CD4-positive, alpha-beta T cell (primary cell): ENCODE data around the gene B4GALT5. TPM values are rescaled to one million over a fixed set of nuclear protein-coding genes. Genes with fewer than 3 reads are reported as not detected.
"Not testable (repeated sequence)": the region's sequence is repeated elsewhere in the genome, so short reads cannot be mapped to it uniquely, and the experiment has no call there.

Experiments
- ATAC-seq: fragments of 200-7000 bp; cut with Tn5 transposase; one replicate; pipeline ENCODE4 v1.10.0; 2022; ENCODE audit warnings: mild to moderate bottlenecking; ENCODE audit not compliant: poor library complexity
- CTCF ChIA-PET: fragments of 350-600 bp; sonication (Branson Sonifier 250); formaldehyde crosslinking; loops from one replicate; lab custom pipeline; 2021; ENCODE audit warnings: antibody characterized with exemption, inconsistent platforms; lab: Charles Lee
- POLR2A ChIA-PET: fragments of 350-600 bp; sonication (Branson Sonifier 250); formaldehyde crosslinking; loops from one replicate; lab custom pipeline; 2021; ENCODE audit warnings: antibody characterized with exemption, inconsistent platforms; lab: Charles Lee
- DNase-seq, 14 experiments: peaks; one replicate each; pipeline ENCODE4 v3.0.0-alpha.2; 2013 to 2020; ENCODE audit warnings: mixed read lengths in 2 of 14
- H3K27ac ChIP-seq, 2 donors: one replicate each; pipeline versions ENCODE4 v1.5.1 to v1.7.0; 2013; ENCODE audit warnings: low read length in 2 of 2, low read depth in 1 of 2, mild to moderate bottlenecking in 1 of 2
- H3K27me3 ChIP-seq, 2 experiments: 1 replicate in 1 of 2; 2 replicates in 1 of 2; pipeline versions ENCODE4 v1.6.1 to v1.7.0; 2013; ENCODE audit warnings: low read length in 2 of 2, control low read depth in 1 of 2, mild to moderate bottlenecking in 1 of 2, moderate library complexity in 1 of 2; ENCODE audit not compliant: insufficient read depth in 2 of 2, control insufficient read depth in 1 of 2
- H3K36me3 ChIP-seq: one replicate; pipeline ENCODE4 v1.6.1; 2013; ENCODE audit warnings: low read length, control low read depth; ENCODE audit not compliant: insufficient read depth
- H3K4me1 ChIP-seq: one replicate; pipeline ENCODE4 v1.6.1; 2013; ENCODE audit warnings: low read length, control low read depth; ENCODE audit not compliant: insufficient read depth
- H3K4me3 ChIP-seq: one replicate; pipeline ENCODE4 v1.5.1; 2013; ENCODE audit warnings: mild to moderate bottlenecking, low read length, moderate library complexity
- H3K9me3 ChIP-seq, 2 experiments: 1 replicate in 1 of 2; 2 replicates in 1 of 2; pipeline versions ENCODE4 v1.6.1 to v1.7.0; 2013; ENCODE audit warnings: low read length in 2 of 2, mild to moderate bottlenecking in 2 of 2, control low read depth in 1 of 2, moderate library complexity in 1 of 2; ENCODE audit not compliant: control insufficient read depth in 1 of 2, insufficient read depth in 1 of 2
- H3K27ac Mint-ChIP-seq: one replicate; pipeline ENCODE4 v1.8.0; 2020; ENCODE audit warnings: mixed read lengths
- H3K27me3 Mint-ChIP-seq: one replicate; pipeline ENCODE4 v1.8.0; 2021; ENCODE audit warnings: mixed read lengths
- H3K36me3 Mint-ChIP-seq: one replicate; pipeline ENCODE4 v1.8.0; 2021; ENCODE audit warnings: low read depth, mixed read lengths
- H3K4me1 Mint-ChIP-seq: one replicate; pipeline ENCODE4 v1.8.0; 2021; ENCODE audit warnings: low read depth, mixed read lengths
- H3K4me3 Mint-ChIP-seq: one replicate; pipeline ENCODE4 v1.8.0; 2020; ENCODE audit warnings: mild to moderate bottlenecking, mixed read lengths
- H3K9me3 Mint-ChIP-seq: one replicate; pipeline ENCODE4 v1.8.0; 2020; ENCODE audit warnings: mixed read lengths
- CTCF ChIP-seq: fragments of 200-600 bp; IDR thresholded peaks from one replicate; pipeline ENCODE4 v1.8.0; 2022; ENCODE audit warnings: antibody characterized with exemption, mild to moderate bottlenecking
- intact Hi-C, 2 experiments: fragments of 100-400 bp; cut with DNase I in 1 of 2; cut with micrococcal nuclease in 1 of 2; formaldehyde crosslinking; loops; one replicate each; pipeline versions ENCODE4 v1.15.1 to v1.9.0; 2023 to 2025; cut with DNase I, micrococcal nuclease
- total RNA-seq, 174 experiments: library from RNA in 2 of 174; stranded (reverse) in 2 of 174; gene quantifications; one replicate each; pipeline ENCODE4 v1.2.3 and lab custom pipeline; 2021 to 2026

B4GALT5 gene
- total RNA-seq, 2 experiments from 2014 or later: 3.1 to 3.2 TPM

DNA sequence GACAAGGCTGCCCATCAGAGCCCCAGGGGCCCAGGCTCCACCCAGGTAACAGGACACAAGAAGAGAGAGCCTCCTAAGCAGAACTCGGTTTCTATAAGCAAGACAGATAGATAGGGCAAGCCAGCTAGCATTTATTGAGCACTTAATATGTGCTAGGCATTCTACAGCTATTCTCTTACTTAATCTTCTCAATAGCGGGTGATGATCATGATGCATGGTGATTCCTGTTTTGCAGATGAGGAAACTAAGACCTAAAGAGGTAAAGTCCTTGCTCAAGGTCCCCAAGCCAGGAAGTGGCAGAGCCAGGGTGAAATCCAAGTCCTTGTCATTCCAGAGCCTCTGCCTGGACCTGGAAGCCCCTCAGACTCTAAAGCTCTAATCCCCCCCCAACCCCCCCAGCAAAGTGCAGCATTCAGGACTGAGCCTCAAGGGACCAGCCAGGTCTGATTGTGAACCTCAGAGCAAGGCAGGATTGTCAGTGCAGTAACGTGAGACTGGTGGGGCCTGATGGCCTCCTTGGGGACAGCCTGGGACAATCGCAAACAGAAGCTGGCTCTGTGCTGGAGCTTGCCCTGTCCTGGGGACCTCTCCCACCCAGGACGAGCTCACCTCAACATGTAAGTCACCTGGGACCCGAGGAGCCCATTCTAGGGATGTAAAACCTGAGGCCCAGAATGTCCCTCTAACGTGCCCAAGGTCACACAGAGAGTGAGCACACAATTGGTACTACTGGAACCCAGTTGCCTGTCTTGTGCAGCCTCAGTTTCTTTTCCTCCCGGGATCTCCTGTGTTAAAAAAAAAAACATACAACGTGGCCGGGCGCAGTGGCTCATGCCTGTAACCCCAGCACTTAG is 97.3 kb downstream of the B4GALT5 start:
- ChIA-PET POLR2A (no interaction called here), CTCF (no interaction called here)
- intact Hi-C loops: loop anchor here in 1 of 2 experiments (10.0 kb wide), 1 partner anchor 108 kb away; no protein-coding TSS in a partner anchor
- Mint-ChIP-seq H3K27ac (no peak overlapping the region), H3K4me1 (no peaks in the 10 kb centered on the region), H3K9me3 (no peaks in the 10 kb centered on the region), H3K4me3 (no peak overlapping the region), H3K36me3 (no peaks in the 10 kb centered on the region), H3K27me3 (peaks cover 1% of the 10 kb centered on the region)
- peaks cover 3% of the 10 kb centered on the region for H3K4me1 ChIP-seq
- TF ChIP-seq CTCF: no peak
- no peaks in the 10 kb centered on the region for H3K27me3 ChIP-seq
- H3K4me3 ChIP-seq: no peak overlapping the region
- ATAC-seq (no peak), DNase-seq (no peak)
- H3K27ac ChIP-seq: no peak overlapping the region
- no peaks in the 10 kb centered on the region for H3K36me3 ChIP-seq
- no peaks in the 10 kb centered on the region for H3K9me3 ChIP-seq

DNA sequence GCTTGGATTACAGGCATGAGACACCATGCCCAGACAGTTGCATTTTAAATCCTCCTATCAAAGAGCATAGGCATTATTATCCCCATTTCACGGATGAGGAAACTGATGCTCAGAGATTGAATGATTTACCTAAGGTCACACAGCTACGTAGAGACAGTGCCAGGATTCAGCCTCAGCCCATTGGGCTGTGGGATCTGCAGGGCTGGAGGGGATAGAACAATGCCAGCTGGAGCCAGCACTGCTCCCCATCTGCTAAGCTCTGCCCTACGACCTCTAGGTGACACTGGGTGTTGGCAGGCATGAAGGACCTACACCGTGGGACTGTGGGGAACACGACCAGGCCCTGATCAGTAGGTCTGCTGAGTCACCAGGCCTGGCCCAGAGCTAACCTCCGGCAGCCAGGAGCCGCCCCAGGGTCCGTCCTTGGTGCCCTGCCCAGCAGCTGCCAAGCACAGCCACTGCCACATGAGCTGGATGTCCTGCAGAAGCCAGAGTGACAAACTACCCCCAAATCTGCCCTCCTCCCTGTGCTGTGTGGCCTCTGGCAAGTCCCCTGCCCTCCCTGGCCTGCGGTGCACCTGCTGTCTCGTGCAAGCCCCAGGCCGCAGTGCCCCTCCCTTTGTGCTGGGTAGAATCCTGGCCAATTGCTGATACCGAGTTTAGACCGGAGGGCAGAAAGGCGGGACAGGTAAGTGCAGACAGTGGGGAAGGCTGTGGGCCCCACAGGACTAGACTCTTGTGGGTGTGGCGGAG is 98.1 kb downstream of the B4GALT5 start:
- Mint-ChIP-seq H3K36me3 (no peaks in the 10 kb centered on the region), H3K4me1 (peaks cover 5% of the 10 kb centered on the region), H3K27me3 (no peaks in the 10 kb centered on the region), H3K4me3 (no peak overlapping the region), H3K9me3 (no peaks in the 10 kb centered on the region), H3K27ac (no peak overlapping the region)
- Histone ChIP-seq H3K36me3 (no peaks in the 10 kb centered on the region), H3K4me3 (no peak overlapping the region), H3K27ac (no peak overlapping the region), H3K9me3 (no peaks in the 10 kb centered on the region), H3K27me3 (no peaks in the 10 kb centered on the region), H3K4me1 (peaks cover 9% of the 10 kb centered on the region)
- TF ChIP-seq CTCF: no peak
- intact Hi-C loops: loop anchor here in 1 of 2 experiments (10.0 kb wide), 1 partner anchor 109 kb away; no protein-coding TSS in a partner anchor
- ATAC-seq (no peak), DNase-seq (no peak)
- ChIA-PET POLR2A (interaction anchor here (0.6 kb wide), 1 partner anchor 90 kb away, joined by 3 read pairs; no protein-coding TSS in a partner anchor), CTCF (no interaction called here)

DNA sequence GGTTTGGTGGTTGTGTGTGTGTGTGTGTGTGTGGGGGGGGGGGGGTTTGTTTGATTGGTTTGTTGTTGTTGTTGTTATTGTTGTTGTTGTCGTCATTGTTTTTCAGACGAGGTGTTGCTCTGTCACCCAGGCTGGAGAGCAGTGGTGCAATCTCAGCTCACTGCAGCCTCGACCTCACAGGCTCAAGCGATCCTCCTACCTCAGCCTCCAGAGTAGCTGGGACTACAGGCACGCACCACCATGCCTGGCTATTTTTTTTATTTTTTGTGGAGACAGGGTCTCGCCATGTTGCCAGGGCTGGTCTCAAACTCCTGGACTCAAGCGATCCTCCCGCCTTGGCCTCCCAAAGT is 98.7 kb downstream of the B4GALT5 start:
- H3K4me3 Mint-ChIP-seq, H3K36me3 Mint-ChIP-seq, H3K27ac Mint-ChIP-seq, CTCF ChIA-PET, H3K4me1 Mint-ChIP-seq, H3K4me3 ChIP-seq, H3K27me3 Mint-ChIP-seq, H3K9me3 ChIP-seq, DNase-seq, H3K9me3 Mint-ChIP-seq, ATAC-seq, H3K36me3 ChIP-seq, H3K27me3 ChIP-seq, H3K27ac ChIP-seq, POLR2A ChIA-PET: not testable (repeated sequence)
- intact Hi-C loops: loop anchor here in 1 of 2 experiments (10.0 kb wide), 1 partner anchor 110 kb away; no protein-coding TSS in a partner anchor
- peaks cover 11% of the 10 kb centered on the region for H3K4me1 ChIP-seq
